ENCODE results near the gene CD164.

- no peak for TF ChIP-seq ZNF362 (CRISPR knock-in tag; IDR thresholded peaks at IDR 0.05; ENCODE audit: borderline replicate concordance)
- TF ChIP-seq ERF (CRISPR knock-in tag; IDR thresholded peaks at IDR 0.05) = no peak
Measured at GRCh38 chr6:109328629-109329028, 53.6 kb downstream of the CD164 start.

Data from HepG2 (cell line).